ENCODE measurements around the gene DUSP12. TPM values are rescaled to one million over a fixed set of nuclear protein-coding genes. Genes with fewer than 3 reads are reported as not detected.
A peak's percentile ranks its signal among the peaks of the same experiment; 100 is the strongest.

DUSP12 gene, protein sequence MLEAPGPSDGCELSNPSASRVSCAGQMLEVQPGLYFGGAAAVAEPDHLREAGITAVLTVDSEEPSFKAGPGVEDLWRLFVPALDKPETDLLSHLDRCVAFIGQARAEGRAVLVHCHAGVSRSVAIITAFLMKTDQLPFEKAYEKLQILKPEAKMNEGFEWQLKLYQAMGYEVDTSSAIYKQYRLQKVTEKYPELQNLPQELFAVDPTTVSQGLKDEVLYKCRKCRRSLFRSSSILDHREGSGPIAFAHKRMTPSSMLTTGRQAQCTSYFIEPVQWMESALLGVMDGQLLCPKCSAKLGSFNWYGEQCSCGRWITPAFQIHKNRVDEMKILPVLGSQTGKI
- total RNA-seq, result 26.2 and 32.9 TPM in 2 replicates

GRCh38 chr1:161749509-161750407, at the start of gene DUSP12:
DUSP12 (plus strand) TSS chr1:161749786; CDS start chr1:161749802, 16 bp downstream.
- TF ChIP-seq CTCF (conservative IDR thresholded peaks at IDR 0.05; ENCODE audit: low read depth, low read length), result no peak
- DNase-seq (ENCODE audit: low read depth), result no peak
- H3K4me3 ChIP-seq (ENCODE audit: low read depth, low read length), result peak within 1 kb of the TSS; percentile 84

GRCh38 chr1:161702250-161702649, 47.3 kb upstream of the DUSP12 start:
- no peak for TF ChIP-seq CTCF (conservative IDR thresholded peaks at IDR 0.05; ENCODE audit: low read depth, low read length)
- peak; percentile 61 for DNase-seq (ENCODE audit: low read depth)
- no peak overlapping the region for H3K4me3 ChIP-seq (ENCODE audit: low read depth, low read length)

DNA sequence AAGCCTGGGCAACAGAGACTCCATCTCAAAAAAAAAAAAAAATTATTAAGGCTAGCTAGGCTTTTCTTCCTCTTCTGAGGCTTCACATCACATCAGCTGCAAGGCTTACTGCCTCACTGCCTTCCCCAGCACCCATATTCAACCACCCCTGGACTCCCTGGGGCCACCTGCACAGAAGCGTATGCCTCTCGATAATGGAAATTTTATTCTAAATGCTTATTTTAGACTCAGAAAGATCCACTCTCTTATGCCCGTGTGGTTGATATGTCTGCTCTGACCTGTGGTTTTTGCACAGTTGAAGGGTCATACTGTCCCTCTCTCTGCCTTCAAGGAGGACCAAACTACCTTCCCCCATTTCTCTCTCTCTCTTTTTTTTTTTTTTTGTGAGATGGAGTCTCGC, 44.0 kb upstream of the DUSP12 start:
- TF ChIP-seq CTCF (conservative IDR thresholded peaks at IDR 0.05; ENCODE audit: low read depth, low read length), result no peak
- no peak overlapping the region for H3K4me3 ChIP-seq (ENCODE audit: low read depth, low read length)
- DNase-seq (ENCODE audit: low read depth), result no peak

- H3K4me3 ChIP-seq (ENCODE audit: low read depth, low read length), result no peak overlapping the region
- no peak for DNase-seq (ENCODE audit: low read depth)
- TF ChIP-seq CTCF (conservative IDR thresholded peaks at IDR 0.05; ENCODE audit: low read depth, low read length), result no peak
These were observed 43.5 kb upstream of the DUSP12 start for GRCh38 chr1:161706113-161706481.

- TF ChIP-seq CTCF (conservative IDR thresholded peaks at IDR 0.05; ENCODE audit: low read depth, low read length), result no peak
- no peak within 1 kb of the TSS for H3K4me3 ChIP-seq (ENCODE audit: low read depth, low read length)
- DNase-seq (ENCODE audit: low read depth), result peak; percentile 89
These were observed 42.9 kb upstream of the DUSP12 start, which contains the start of gene FCRLA for GRCh38 chr1:161706482-161707347. FCRLA (plus strand) TSS chr1:161707229; CDS start chr1:161707265, 36 bp downstream.

DNA sequence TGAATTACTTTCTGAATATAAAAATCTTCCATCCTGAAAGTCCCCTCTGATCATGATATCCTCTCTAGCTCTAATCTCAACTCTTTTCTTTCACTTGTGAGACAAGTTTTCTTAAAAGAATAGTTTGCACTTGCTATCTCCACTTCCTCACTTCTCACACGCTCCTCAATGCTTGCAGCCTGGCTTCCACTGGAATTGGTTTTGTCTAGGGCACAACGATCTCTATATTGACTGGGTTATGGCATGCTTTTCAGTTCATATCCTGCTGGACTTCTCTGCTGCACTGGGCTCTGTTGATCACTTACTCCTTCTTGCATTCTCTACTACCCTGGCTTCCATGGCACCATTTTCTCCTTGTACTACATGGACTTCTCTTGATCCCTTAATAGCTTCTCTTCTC, 42.1 kb upstream of the DUSP12 start:
- no peak for DNase-seq (ENCODE audit: low read depth)
- H3K4me3 ChIP-seq (ENCODE audit: low read depth, low read length), result no peak overlapping the region
- no peak for TF ChIP-seq CTCF (conservative IDR thresholded peaks at IDR 0.05; ENCODE audit: low read depth, low read length)
